GM23338 (cell line): ENCODE measurements around the gene GLOD5. TPM values are rescaled to one million over a fixed set of nuclear protein-coding genes. Genes with fewer than 3 reads are reported as not detected.

Experiments used
- ATAC-seq: fragments of 200-7000 bp; cut with Tn5 transposase; 3 replicates; pipeline ENCODE4 v1.9.1; 2020
- DNase-seq: peaks from one replicate; pipeline ENCODE4 v3.0.0-alpha.2; 2015; ENCODE audit warnings: low spot score
- H2AFZ ChIP-seq: fragments of 200-600 bp; sonication (generic); 2 replicates; pipeline ENCODE4 v1.8.0; 2016; ENCODE audit warnings: antibody characterized with exemption, mild to moderate bottlenecking, moderate library complexity
- H3F3A ChIP-seq: fragments of 200-600 bp; sonication (generic); replicated peaks from 2 replicates; pipeline ENCODE4 v1.8.0; 2017; ENCODE audit warnings: antibody characterized with exemption, mixed run types, low read depth
- H3K27ac ChIP-seq: fragments of 200-600 bp; sonication (generic); 2 replicates; pipeline ENCODE4 v1.6.1; 2016; ENCODE audit warnings: low read depth
- H3K27me3 ChIP-seq: fragments of 200-600 bp; sonication (generic); 2 replicates; pipeline ENCODE4 v1.8.0; 2016; ENCODE audit warnings: mild to moderate bottlenecking, mixed run types, moderate library complexity; ENCODE audit not compliant: insufficient read depth
- H3K36me3 ChIP-seq: fragments of 200-600 bp; sonication (generic); 2 replicates; pipeline ENCODE4 v1.8.0; 2016; ENCODE audit warnings: mild to moderate bottlenecking; ENCODE audit not compliant: insufficient read depth
- H3K4me1 ChIP-seq: fragments of 200-600 bp; sonication (generic); 2 replicates; pipeline ENCODE4 v1.8.0; 2016; ENCODE audit warnings: mild to moderate bottlenecking, moderate library complexity; ENCODE audit not compliant: insufficient read depth
- H3K4me2 ChIP-seq: fragments of 200-600 bp; sonication (generic); 2 replicates; pipeline ENCODE4 v1.7.1; 2017; ENCODE audit warnings: mixed run types
- H3K4me3 ChIP-seq: fragments of 200-600 bp; sonication (generic); 2 replicates; pipeline ENCODE4 v1.6.1; 2016; ENCODE audit warnings: mixed run types
- H3K79me2 ChIP-seq: fragments of 200-600 bp; sonication (generic); replicated peaks from 2 replicates; pipeline ENCODE4 v1.8.0; 2017; ENCODE audit warnings: mild to moderate bottlenecking; ENCODE audit not compliant: insufficient read depth
- H3K9me2 ChIP-seq: fragments of 200-600 bp; sonication (generic); 2 replicates; pipeline ENCODE4 v1.8.0; 2017; ENCODE audit not compliant: insufficient read depth
- H4K20me1 ChIP-seq: fragments of 200-600 bp; sonication (generic); replicated peaks from 2 replicates; pipeline ENCODE4 v1.8.0; 2017; ENCODE audit warnings: mild to moderate bottlenecking; ENCODE audit not compliant: insufficient read depth
- H3K27ac Mint-ChIP-seq: 2 replicates; pipeline ENCODE4 v1.8.0; 2020; ENCODE audit warnings: inconsistent platforms, mild to moderate bottlenecking, moderate library complexity, mixed read lengths
- H3K27me3 Mint-ChIP-seq: 3 replicates; pipeline ENCODE4 v1.8.0; 2022; ENCODE audit warnings: low read depth, mild to moderate bottlenecking, moderate library complexity, mixed read lengths, inconsistent platforms; ENCODE audit not compliant: insufficient read depth, poor library complexity
- H3K36me3 Mint-ChIP-seq: 3 replicates; pipeline ENCODE4 v1.8.0; 2021; ENCODE audit warnings: low read depth, mild to moderate bottlenecking, inconsistent platforms, moderate library complexity, mixed read lengths
- H3K4me1 Mint-ChIP-seq: 3 replicates; pipeline ENCODE4 v1.8.0; 2020; ENCODE audit warnings: mild to moderate bottlenecking, inconsistent platforms, mixed read lengths
- H3K4me3 Mint-ChIP-seq: 3 replicates; pipeline ENCODE4 v1.8.0; 2021; ENCODE audit warnings: moderate library complexity, mild to moderate bottlenecking, inconsistent platforms, mixed read lengths
- H3K9me3 Mint-ChIP-seq: 3 replicates; pipeline ENCODE4 v1.8.0; 2020; ENCODE audit warnings: moderate library complexity, mild to moderate bottlenecking, inconsistent platforms, mixed read lengths
- CREB1 ChIP-seq: fragments of 250-450 bp; sonication (Bioruptor Pico); IDR thresholded peaks from 2 replicates; pipeline ENCODE4 v1.5.0; 2020; ENCODE audit warnings: low read depth, mild to moderate bottlenecking, moderate library complexity
- CTCF ChIP-seq, 2 experiments: fragments of 200-600 bp in 1 of 2; sonication (generic) in 1 of 2; conservative IDR thresholded peaks; 2 replicates each; pipeline versions ENCODE4 v1.5.1 to v1.6.1; 2016 to 2017; ENCODE audit warnings: antibody characterized with exemption in 2 of 2, low read depth in 2 of 2, mild to moderate bottlenecking in 2 of 2, moderate library complexity in 1 of 2
- ETS1 ChIP-seq: IDR thresholded peaks from 2 replicates; pipeline ENCODE4 v1.6.1; 2016; ENCODE audit warnings: antibody characterized with exemption
- EZH2 ChIP-seq: fragments of 200-600 bp; sonication (generic); IDR thresholded peaks from one replicate; pipeline ENCODE4 v1.8.0; 2017; ENCODE audit warnings: antibody characterized with exemption, mild to moderate bottlenecking, low read depth; ENCODE audit not compliant: unreplicated experiment
- EZH2phosphoT487 ChIP-seq: fragments of 200-600 bp; sonication (generic); IDR thresholded peaks from one replicate; pipeline ENCODE4 v1.8.1; 2018; ENCODE audit warnings: antibody characterized with exemption; ENCODE audit not compliant: unreplicated experiment
- JUNB ChIP-seq: IDR thresholded peaks from one replicate; pipeline ENCODE4 v1.6.1; 2016; ENCODE audit warnings: antibody characterized with exemption; ENCODE audit not compliant: unreplicated experiment
- NANOG ChIP-seq: IDR thresholded peaks from 2 replicates; pipeline ENCODE4 v1.6.1; 2016; ENCODE audit warnings: antibody characterized with exemption, borderline replicate concordance
- POLR2AphosphoS5 ChIP-seq: IDR thresholded peaks from 2 replicates; pipeline ENCODE4 v1.6.1; 2016; ENCODE audit warnings: antibody characterized with exemption, low read depth
- REST ChIP-seq: IDR thresholded peaks from one replicate; pipeline ENCODE4 v1.6.1; 2018; ENCODE audit warnings: antibody characterized with exemption; ENCODE audit not compliant: unreplicated experiment
- ZNF114 ChIP-seq: fragments of 250-450 bp; sonication (Bioruptor Pico); IDR thresholded peaks from 2 replicates; pipeline ENCODE4 v1.5.0; 2020; ENCODE audit warnings: mild to moderate bottlenecking, moderate library complexity
- ZNF331 ChIP-seq: fragments of 250-450 bp; sonication (Bioruptor Pico); IDR thresholded peaks from 2 replicates; pipeline ENCODE4 v1.5.0; 2020; ENCODE audit warnings: low read depth, mild to moderate bottlenecking, moderate library complexity
- ZNF462 ChIP-seq: fragments of 250-450 bp; sonication (Bioruptor Pico); IDR thresholded peaks from 2 replicates; pipeline ENCODE4 v1.5.0; 2020; ENCODE audit warnings: mild to moderate bottlenecking, moderate library complexity
- polyA plus RNA-seq: library from polyadenylated mRNA; unstranded; fragments of >200 nt; fragmentation: Nextera tagmentation; extraction: Ambion mirVana; gene quantifications from 2 replicates; pipeline ENCODE4 v1.2.1, GENCODE V29; 2016
- total RNA-seq: library from RNA; depleted of rRNA; stranded (reverse); fragments of >200 nt; shearing (Covaris generic); gene quantifications from 2 replicates; pipeline ENCODE4 v1.2.3, GENCODE V29; 2014

GLOD5 gene
- total and polyA plus RNA-seq, 2 experiments from 2014 or later: not detected

GRCh38 chrX:48814722-48815121, 53.2 kb downstream of the GLOD5 start:
- H3K27me3 Mint-ChIP-seq: no peaks in the 10 kb centered on the region
- Histone ChIP-seq H3K27me3 (no peaks in the 10 kb centered on the region), H3K79me2 (no peaks in the 10 kb centered on the region), H3K27ac (no peak overlapping the region), H3K4me2 (no peak overlapping the region), H3K9me2 (no peaks in the 10 kb centered on the region), H3K4me1 (no peaks in the 10 kb centered on the region), H3K36me3 (no peaks in the 10 kb centered on the region), H3K4me3 (no peak overlapping the region), H2AFZ (no peak overlapping the region), H3F3A (no peaks in the 10 kb centered on the region), H4K20me1 (no peaks in the 10 kb centered on the region)
- no peak for DNase-seq
- ATAC-seq: no peak
- peaks cover 5% of the 10 kb centered on the region; the same call in 2 of the 3 replicates for H3K36me3 Mint-ChIP-seq
- no peak for TF ChIP-seq ZNF331 (CRISPR knock-in tag)
- no peak for TF ChIP-seq REST
- TF ChIP-seq ZNF462 (CRISPR knock-in tag): no peak
- no peak for TF ChIP-seq CTCF (conservative IDR thresholded peaks at IDR 0.05; ENCODE audit: low read depth in 2 of 2)
- no peak for TF ChIP-seq ZNF114 (CRISPR knock-in tag)
- TF ChIP-seq ETS1: no peak
- no peak for TF ChIP-seq POLR2AphosphoS5
- TF ChIP-seq EZH2: no peak
- TF ChIP-seq CREB1 (CRISPR knock-in tag): no peak
- no peak for TF ChIP-seq NANOG
- no peak for TF ChIP-seq EZH2phosphoT487
- TF ChIP-seq JUNB: no peak
- H3K4me3 Mint-ChIP-seq: no peak overlapping the region
- H3K4me1 Mint-ChIP-seq: no peaks in the 10 kb centered on the region
- H3K27ac Mint-ChIP-seq: no peak overlapping the region
- no peaks in the 10 kb centered on the region for H3K9me3 Mint-ChIP-seq
